ENCODE data around the gene PCNX1.

Gene PCNX1

GRCh38 chr14:70905301-70905700 lies 2.0 kb upstream of the PCNX1 start:
- DNase-seq (ENCODE audit: low spot score) = no peak
- TF ChIP-seq CTCF (IDR thresholded peaks at IDR 0.05; ENCODE audit: extremely low read depth, insufficient read depth, missing control alignments) = no peak
- in situ Hi-C loops (cut with MboI; ENCODE audit: low pct_unique_long_range_greater_than_20kb, low sequenced_read_pairs, unreplicated experiment) = no loop called here

- in situ Hi-C loops (cut with MboI; ENCODE audit: low pct_unique_long_range_greater_than_20kb, low sequenced_read_pairs, unreplicated experiment) = no loop called here
- DNase-seq (ENCODE audit: low spot score) = no peak
- no peak for TF ChIP-seq CTCF (IDR thresholded peaks at IDR 0.05; ENCODE audit: extremely low read depth, insufficient read depth, missing control alignments)
Observed at GRCh38 chr14:70906793-70907175, 475 bp upstream of the PCNX1 start.

GRCh38 chr14:70907996-70908934 lies 1.0 kb downstream of the PCNX1 start:
- no peak for TF ChIP-seq CTCF (IDR thresholded peaks at IDR 0.05; ENCODE audit: extremely low read depth, insufficient read depth, missing control alignments)
- peak; percentile 63 for DNase-seq (ENCODE audit: low spot score)
- in situ Hi-C loops (cut with MboI; ENCODE audit: low pct_unique_long_range_greater_than_20kb, low sequenced_read_pairs, unreplicated experiment) = no loop called here

GRCh38 chr14:70908935-70909641 lies 1.8 kb downstream of the PCNX1 start:
- in situ Hi-C loops (cut with MboI; ENCODE audit: low pct_unique_long_range_greater_than_20kb, low sequenced_read_pairs, unreplicated experiment) = no loop called here
- no peak for DNase-seq (ENCODE audit: low spot score)
- no peak for TF ChIP-seq CTCF (IDR thresholded peaks at IDR 0.05; ENCODE audit: extremely low read depth, insufficient read depth, missing control alignments)

GRCh38 chr14:70909733-70910614 lies 2.7 kb downstream of the PCNX1 start:
- TF ChIP-seq CTCF (IDR thresholded peaks at IDR 0.05; ENCODE audit: extremely low read depth, insufficient read depth, missing control alignments) = no peak
- DNase-seq (ENCODE audit: low spot score) = no peak
- in situ Hi-C loops (cut with MboI; ENCODE audit: low pct_unique_long_range_greater_than_20kb, low sequenced_read_pairs, unreplicated experiment) = no loop called here

- in situ Hi-C loops (cut with MboI; ENCODE audit: low pct_unique_long_range_greater_than_20kb, low sequenced_read_pairs, unreplicated experiment) = no loop called here
- no peak for TF ChIP-seq CTCF (IDR thresholded peaks at IDR 0.05; ENCODE audit: extremely low read depth, insufficient read depth, missing control alignments)
Observed at GRCh38 chr14:70915415-70915814, 8.2 kb downstream of the PCNX1 start.

More at GRCh38 chr14:70915415-70915814, 8.2 kb downstream of the PCNX1 start:
- DNase-seq (ENCODE audit: low spot score) = no peak

All from GM13977 (cell line).